CD14-positive monocyte (primary cell): ENCODE data around the gene TSHZ2. TPM values are rescaled to one million over a fixed set of nuclear protein-coding genes. Genes with fewer than 3 reads are reported as not detected.

Source experiments
- DNase-seq, 3 donors: peaks; one replicate each; pipeline ENCODE4 v3.0.0-alpha.2; 2011 to 2022
- H2AFZ ChIP-seq: 2 replicates; pipeline ENCODE4 v1.6.0; 2012; ENCODE audit warnings: mild to moderate bottlenecking, low read depth, low read length, inconsistent platforms; ENCODE audit not compliant: insufficient read depth, poor library complexity, severe bottlenecking
- H3K27ac ChIP-seq, 2 donors: 1 replicate in 1 of 2; 2 replicates in 1 of 2; pipeline ENCODE4 v1.5.1; 2012 to 2013; ENCODE audit warnings: low read length in 2 of 2, control low read depth in 1 of 2, inconsistent platforms in 1 of 2, low read depth in 1 of 2, mild to moderate bottlenecking in 1 of 2
- H3K27me3 ChIP-seq, 2 donors: one replicate each; pipeline versions ENCODE4 v1.6.0 to v1.6.1; 2011 to 2013; ENCODE audit warnings: low read length in 2 of 2; ENCODE audit not compliant: control insufficient read depth in 2 of 2, insufficient read depth in 2 of 2
- H3K36me3 ChIP-seq, 2 donors: replicated peaks in 1 of 2; 1 replicate in 1 of 2; 2 replicates in 1 of 2; pipeline versions ENCODE4 v1.5.1 to v1.6.1; 2012 to 2013; ENCODE audit warnings: low read length in 2 of 2, control low read depth in 1 of 2, inconsistent platforms in 1 of 2, mild to moderate bottlenecking in 1 of 2; ENCODE audit not compliant: insufficient read depth in 2 of 2, control insufficient read depth in 1 of 2
- H3K4me1 ChIP-seq, 2 donors: 1 replicate in 1 of 2; 2 replicates in 1 of 2; pipeline versions ENCODE4 v1.5.1 to v1.6.1; 2012 to 2013; ENCODE audit warnings: low read length in 2 of 2, control low read depth in 1 of 2, inconsistent platforms in 1 of 2, mild to moderate bottlenecking in 1 of 2, moderate library complexity in 1 of 2; ENCODE audit not compliant: insufficient read depth in 2 of 2, control insufficient read depth in 1 of 2
- H3K4me2 ChIP-seq: replicated peaks from 2 replicates; pipeline ENCODE3; 2012; ENCODE audit warnings: low read length, moderate library complexity, mild to moderate bottlenecking; ENCODE audit not compliant: poor library complexity, severe bottlenecking; ENCODE audit errors: extremely low read depth
- H3K4me3 ChIP-seq, 3 experiments: fragments of 200-600 bp in 1 of 3; sonication (generic) in 1 of 3; replicated peaks in 1 of 3; 1 replicate in 2 of 3; 2 replicates in 1 of 3; pipeline ENCODE4 v1.5.1; 2011 to 2013; ENCODE audit warnings: low read length in 3 of 3, mild to moderate bottlenecking in 3 of 3, control low read depth in 2 of 3, low read depth in 2 of 3, inconsistent platforms in 1 of 3, moderate library complexity in 1 of 3
- H3K79me2 ChIP-seq: 2 replicates; pipeline ENCODE4 v1.6.0; 2012; ENCODE audit warnings: mild to moderate bottlenecking, control low read depth, inconsistent platforms, low read length, moderate library complexity; ENCODE audit not compliant: insufficient read depth
- H3K9ac ChIP-seq: 2 replicates; pipeline ENCODE4 v1.6.0; 2017; ENCODE audit warnings: low read length, mild to moderate bottlenecking; ENCODE audit not compliant: insufficient read depth, poor library complexity, severe bottlenecking
- H3K9me3 ChIP-seq, 2 donors: replicated peaks in 1 of 2; 1 replicate in 1 of 2; 2 replicates in 1 of 2; pipeline versions ENCODE4 v1.5.1 to v1.6.1; 2012 to 2013; ENCODE audit warnings: low read length in 2 of 2, control low read depth in 1 of 2; ENCODE audit not compliant: control insufficient read depth in 1 of 2, insufficient read depth in 1 of 2
- H4K20me1 ChIP-seq: 2 replicates; pipeline ENCODE4 v1.6.0; 2012; ENCODE audit warnings: mild to moderate bottlenecking, low read length, control low read depth, moderate library complexity; ENCODE audit not compliant: insufficient read depth
- H3K27ac Mint-ChIP-seq, 7 donors: one replicate each; pipeline ENCODE4 v1.8.0; 2020; ENCODE audit warnings: mild to moderate bottlenecking in 7 of 7, mixed read lengths in 7 of 7, moderate library complexity in 6 of 7, inconsistent platforms in 2 of 7
- H3K27me3 Mint-ChIP-seq, 3 donors: one replicate each; pipeline ENCODE4 v1.8.0; 2021 to 2022; ENCODE audit warnings: low read depth in 3 of 3, mild to moderate bottlenecking in 3 of 3, mixed read lengths in 3 of 3, moderate library complexity in 3 of 3, inconsistent platforms in 1 of 3
- H3K36me3 Mint-ChIP-seq, 2 donors: one replicate each; pipeline ENCODE4 v1.8.0; 2020; ENCODE audit warnings: mixed read lengths in 2 of 2, inconsistent platforms in 1 of 2, mild to moderate bottlenecking in 1 of 2
- H3K4me1 Mint-ChIP-seq: one replicate; pipeline ENCODE4 v1.8.0; 2020; ENCODE audit warnings: mild to moderate bottlenecking, mixed read lengths
- H3K4me3 Mint-ChIP-seq, 2 donors: one replicate each; pipeline ENCODE4 v1.8.0; 2020; ENCODE audit warnings: mild to moderate bottlenecking in 2 of 2, mixed read lengths in 2 of 2, moderate library complexity in 1 of 2
- H3K9me3 Mint-ChIP-seq, 7 donors: one replicate each; pipeline ENCODE4 v1.8.0; 2020 to 2022; ENCODE audit warnings: mixed read lengths in 7 of 7, mild to moderate bottlenecking in 6 of 7, moderate library complexity in 6 of 7, inconsistent platforms in 2 of 7
- CTCF ChIP-seq: fragments of 200-600 bp; IDR thresholded peaks from one replicate; pipeline ENCODE4 v1.8.0; 2022; ENCODE audit warnings: antibody characterized with exemption, mild to moderate bottlenecking
- WGBS: methylation state at CpG from one replicate; pipeline ENCODE4 v1.1.5; 2013; ENCODE audit warnings: missing lambda C conversion rate; ENCODE audit not compliant: insufficient coverage; 5-methylcytosine and 5-hydroxymethylcytosine counted together
- intact Hi-C, 2 donors: fragments of 100-400 bp; cut with micrococcal nuclease; formaldehyde crosslinking; loops; one replicate each; pipeline versions ENCODE4 v1.15.0 to v1.15.1; 2023
- polyA plus RNA-seq, 3 donors: library from polyadenylated mRNA; depleted of rRNA in 1 of 3; unstranded in 2 of 3; stranded (reverse) in 1 of 3; fragments of 300-500 nt in 2 of 3; fragments of >200 nt in 1 of 3; fragmentation: Illumina TruSeq in 2 of 3; gene quantifications; 1 replicate in 2 of 3; 2 replicates in 1 of 3; pipeline ENCODE4 v1.2.3, GENCODE V29; 2012 to 2021

TSHZ2 gene
- polyA plus RNA-seq, 3 donors, result not detected

DNA sequence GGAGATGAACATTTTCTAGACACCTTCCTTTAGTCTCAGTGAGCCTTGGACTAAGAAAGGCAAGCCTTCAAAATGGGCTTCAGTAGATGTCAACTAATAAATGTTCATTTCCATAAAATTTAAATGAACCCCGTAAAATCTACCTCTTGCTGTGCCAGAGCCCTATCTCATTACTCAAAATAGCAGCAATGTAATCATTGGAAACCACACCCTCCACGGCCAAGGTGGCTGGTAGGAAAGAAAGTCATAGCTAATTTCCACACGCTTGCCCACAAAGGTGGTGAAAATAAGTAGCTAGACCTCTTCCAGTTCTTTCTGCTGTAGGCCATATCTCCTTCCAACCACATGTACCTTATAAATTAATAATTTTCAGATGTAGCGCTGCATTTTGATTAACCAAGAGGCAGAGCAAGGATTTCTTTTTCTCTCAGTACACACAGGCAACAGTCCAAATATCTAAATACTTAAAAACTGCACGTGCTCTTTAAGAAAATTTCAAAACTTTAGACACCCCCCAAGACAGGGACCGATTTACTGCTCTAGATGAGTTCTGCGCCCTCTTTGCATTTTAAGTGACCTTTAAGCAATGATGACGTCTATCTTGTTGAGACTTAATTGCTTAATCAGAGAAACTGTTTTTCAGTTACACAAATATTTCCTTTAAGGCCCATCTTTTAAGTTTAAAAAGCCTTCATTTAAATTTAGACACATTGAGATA, 330.7 kb downstream of the TSHZ2 start:
- Histone ChIP-seq H3K36me3 (no peaks in the 10 kb centered on the region), H4K20me1 (no peaks in the 10 kb centered on the region), H3K4me1 (no peaks in the 10 kb centered on the region), H3K9me3 (no peaks in the 10 kb centered on the region), H2AFZ (no peak overlapping the region), H3K4me3 (no peak overlapping the region), H3K27ac (no peak overlapping the region), H3K27me3 (no peaks in the 10 kb centered on the region), H3K79me2 (no peaks in the 10 kb centered on the region), H3K4me2 (no peak overlapping the region), H3K9ac (no peak overlapping the region)
- intact Hi-C loops, result no loop called here
- no peaks in the 10 kb centered on the region for H3K36me3 Mint-ChIP-seq
- peaks cover 4% of the 10 kb centered on the region for H3K4me1 Mint-ChIP-seq
- 100% methylated on average over 2 of the region's 8 CpGs for WGBS
- no peak overlapping the region for H3K27ac Mint-ChIP-seq
- peaks cover 0 to 6% (median 0%) of the 10 kb centered on the region in 7 donors for H3K9me3 Mint-ChIP-seq
- H3K27me3 Mint-ChIP-seq, result peaks cover 0 to 11% (median 4%) of the 10 kb centered on the region in 3 donors
- DNase-seq, result no peak
- TF ChIP-seq CTCF, result no peak
- H3K4me3 Mint-ChIP-seq, result no peak overlapping the region

- Mint-ChIP-seq H3K36me3 (no peaks in the 10 kb centered on the region), H3K9me3 (peaks cover 0 to 6% (median 0%) of the 10 kb centered on the region in 7 donors), H3K4me1 (peaks cover 4% of the 10 kb centered on the region), H3K4me3 (no peak overlapping the region), H3K27ac (no peak overlapping the region), H3K27me3 (peaks cover 2 to 10% (median 4%) of the 10 kb centered on the region in 3 donors)
- no peaks in the 10 kb centered on the region for H3K79me2 ChIP-seq
- no peak overlapping the region for H3K4me2 ChIP-seq
- H3K27me3 ChIP-seq, result no peaks in the 10 kb centered on the region
- H3K4me1 ChIP-seq, result no peaks in the 10 kb centered on the region
- no peak overlapping the region for H3K4me3 ChIP-seq
- WGBS, result 100% methylated on average over 1 of the region's 4 CpGs
- H4K20me1 ChIP-seq, result no peaks in the 10 kb centered on the region
- intact Hi-C loops, result no loop called here
- H3K9ac ChIP-seq, result no peak overlapping the region
- no peak for DNase-seq
- H2AFZ ChIP-seq, result no peak overlapping the region
- no peak overlapping the region for H3K27ac ChIP-seq
- H3K9me3 ChIP-seq, result no peaks in the 10 kb centered on the region
- TF ChIP-seq CTCF, result no peak
- H3K36me3 ChIP-seq, result no peaks in the 10 kb centered on the region
Measured at GRCh38 chr20:53303413-53303760, 331.2 kb downstream of the TSHZ2 start.
